ENCODE measurements around the gene TP63.

Gene TP63

DNA sequence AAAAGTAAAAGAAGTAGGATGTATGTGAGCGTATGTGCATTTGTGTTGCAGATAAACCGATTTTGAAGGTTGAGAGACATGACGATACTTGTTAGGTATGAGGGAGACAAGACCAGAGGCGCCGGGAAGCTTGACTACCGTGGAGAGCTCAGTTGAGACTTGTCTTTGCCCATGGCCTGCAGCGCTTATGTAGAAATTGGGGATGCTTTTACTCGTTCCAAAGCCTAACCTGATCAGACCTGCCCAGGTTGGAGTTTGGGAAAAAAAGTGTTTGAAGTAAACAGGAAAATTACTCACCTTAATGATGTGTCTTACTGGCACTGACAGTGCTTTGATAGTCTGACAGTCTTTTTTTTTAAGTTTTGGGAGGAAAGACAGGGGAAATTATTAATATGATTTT lies 202.8 kb downstream of the TP63 start:
- no peak for TF ChIP-seq POLR2AphosphoS5 (IDR thresholded peaks at IDR 0.05; ENCODE audit: low read depth)
- DNase-seq (ENCODE audit: low read depth in 1 of 2, low spot score in 1 of 2) = no peak
- H3K27me3 ChIP-seq (ENCODE audit: insufficient read depth, poor library complexity, severe bottlenecking) = no peaks in the 10 kb centered on the region
- H3K27ac ChIP-seq (replicated peaks) = no peak overlapping the region
- no peak overlapping the region for H3K4me3 ChIP-seq (replicated peaks; ENCODE audit: insufficient read depth, low read length)

DNA sequence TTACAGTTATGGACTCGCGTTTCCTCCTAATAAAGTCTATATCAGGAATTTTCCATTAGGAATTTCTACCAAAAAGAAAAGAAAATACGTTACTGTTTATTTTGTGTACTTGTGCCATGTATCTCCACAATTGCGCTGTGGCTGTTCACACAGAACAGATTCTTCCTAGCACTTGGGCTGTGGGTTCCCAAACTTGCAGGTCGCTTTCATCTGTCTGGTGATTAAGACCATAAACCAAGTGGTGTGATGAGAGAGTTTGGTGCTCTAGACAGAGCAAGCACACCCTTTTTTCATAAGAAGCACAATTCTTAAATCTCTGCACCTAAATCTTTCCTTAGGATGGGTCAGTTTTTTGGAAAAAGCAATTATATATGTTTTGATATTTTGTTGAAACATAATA lies 203.3 kb downstream of the TP63 start:
- no peak overlapping the region for H3K27ac ChIP-seq (replicated peaks)
- DNase-seq (ENCODE audit: low read depth in 1 of 2, low spot score in 1 of 2) = no peak
- no peak for TF ChIP-seq POLR2AphosphoS5 (IDR thresholded peaks at IDR 0.05; ENCODE audit: low read depth)
- TF ChIP-seq, protein P1, sequence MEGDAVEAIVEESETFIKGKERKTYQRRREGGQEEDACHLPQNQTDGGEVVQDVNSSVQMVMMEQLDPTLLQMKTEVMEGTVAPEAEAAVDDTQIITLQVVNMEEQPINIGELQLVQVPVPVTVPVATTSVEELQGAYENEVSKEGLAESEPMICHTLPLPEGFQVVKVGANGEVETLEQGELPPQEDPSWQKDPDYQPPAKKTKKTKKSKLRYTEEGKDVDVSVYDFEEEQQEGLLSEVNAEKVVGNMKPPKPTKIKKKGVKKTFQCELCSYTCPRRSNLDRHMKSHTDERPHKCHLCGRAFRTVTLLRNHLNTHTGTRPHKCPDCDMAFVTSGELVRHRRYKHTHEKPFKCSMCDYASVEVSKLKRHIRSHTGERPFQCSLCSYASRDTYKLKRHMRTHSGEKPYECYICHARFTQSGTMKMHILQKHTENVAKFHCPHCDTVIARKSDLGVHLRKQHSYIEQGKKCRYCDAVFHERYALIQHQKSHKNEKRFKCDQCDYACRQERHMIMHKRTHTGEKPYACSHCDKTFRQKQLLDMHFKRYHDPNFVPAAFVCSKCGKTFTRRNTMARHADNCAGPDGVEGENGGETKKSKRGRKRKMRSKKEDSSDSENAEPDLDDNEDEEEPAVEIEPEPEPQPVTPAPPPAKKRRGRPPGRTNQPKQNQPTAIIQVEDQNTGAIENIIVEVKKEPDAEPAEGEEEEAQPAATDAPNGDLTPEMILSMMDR (IDR thresholded peaks at IDR 0.05; ENCODE audit: insufficient read depth, low read length) = no peak
- TF ChIP-seq, protein P2, sequence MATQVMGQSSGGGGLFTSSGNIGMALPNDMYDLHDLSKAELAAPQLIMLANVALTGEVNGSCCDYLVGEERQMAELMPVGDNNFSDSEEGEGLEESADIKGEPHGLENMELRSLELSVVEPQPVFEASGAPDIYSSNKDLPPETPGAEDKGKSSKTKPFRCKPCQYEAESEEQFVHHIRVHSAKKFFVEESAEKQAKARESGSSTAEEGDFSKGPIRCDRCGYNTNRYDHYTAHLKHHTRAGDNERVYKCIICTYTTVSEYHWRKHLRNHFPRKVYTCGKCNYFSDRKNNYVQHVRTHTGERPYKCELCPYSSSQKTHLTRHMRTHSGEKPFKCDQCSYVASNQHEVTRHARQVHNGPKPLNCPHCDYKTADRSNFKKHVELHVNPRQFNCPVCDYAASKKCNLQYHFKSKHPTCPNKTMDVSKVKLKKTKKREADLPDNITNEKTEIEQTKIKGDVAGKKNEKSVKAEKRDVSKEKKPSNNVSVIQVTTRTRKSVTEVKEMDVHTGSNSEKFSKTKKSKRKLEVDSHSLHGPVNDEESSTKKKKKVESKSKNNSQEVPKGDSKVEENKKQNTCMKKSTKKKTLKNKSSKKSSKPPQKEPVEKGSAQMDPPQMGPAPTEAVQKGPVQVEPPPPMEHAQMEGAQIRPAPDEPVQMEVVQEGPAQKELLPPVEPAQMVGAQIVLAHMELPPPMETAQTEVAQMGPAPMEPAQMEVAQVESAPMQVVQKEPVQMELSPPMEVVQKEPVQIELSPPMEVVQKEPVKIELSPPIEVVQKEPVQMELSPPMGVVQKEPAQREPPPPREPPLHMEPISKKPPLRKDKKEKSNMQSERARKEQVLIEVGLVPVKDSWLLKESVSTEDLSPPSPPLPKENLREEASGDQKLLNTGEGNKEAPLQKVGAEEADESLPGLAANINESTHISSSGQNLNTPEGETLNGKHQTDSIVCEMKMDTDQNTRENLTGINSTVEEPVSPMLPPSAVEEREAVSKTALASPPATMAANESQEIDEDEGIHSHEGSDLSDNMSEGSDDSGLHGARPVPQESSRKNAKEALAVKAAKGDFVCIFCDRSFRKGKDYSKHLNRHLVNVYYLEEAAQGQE (IDR thresholded peaks at IDR 0.05; ENCODE audit: insufficient replicate concordance, low read depth) = no peak
- no peak overlapping the region for H3K4me3 ChIP-seq (replicated peaks; ENCODE audit: insufficient read depth, low read length)
- no peaks in the 10 kb centered on the region for H3K27me3 ChIP-seq (ENCODE audit: insufficient read depth, poor library complexity, severe bottlenecking)

DNA sequence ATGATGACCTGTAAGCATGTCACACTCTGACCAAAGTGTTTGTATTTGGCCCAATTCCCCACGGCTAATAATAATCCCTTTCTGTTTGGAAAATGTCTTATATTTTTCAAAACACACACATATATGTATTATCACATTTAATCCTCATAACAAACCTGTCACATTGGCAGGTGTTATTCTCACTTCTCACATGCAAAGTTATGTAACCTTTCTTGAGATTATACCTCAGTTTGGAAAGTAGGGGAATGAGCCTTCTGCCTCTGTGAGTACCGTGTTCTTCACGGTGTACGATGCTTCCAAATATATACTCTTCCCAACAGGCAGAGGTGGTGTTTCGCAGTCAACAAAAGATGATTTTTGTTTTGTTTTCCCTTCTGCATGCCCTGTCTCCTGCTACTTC lies 205.6 kb downstream of the TP63 start:
- Histone ChIP-seq H3K4me3 (replicated peaks; ENCODE audit: insufficient read depth, low read length) (no peak overlapping the region), H3K27ac (replicated peaks) (no peak overlapping the region), H3K27me3 (ENCODE audit: insufficient read depth, poor library complexity, severe bottlenecking) (no peaks in the 10 kb centered on the region)
- TF ChIP-seq GABPA (IDR thresholded peaks at IDR 0.05; ENCODE audit: low read depth) = no peak
- TF ChIP-seq, protein P1 (IDR thresholded peaks at IDR 0.05; ENCODE audit: insufficient read depth, low read length) = no peak
- TF ChIP-seq SPI1 (IDR thresholded peaks at IDR 0.05; ENCODE audit: borderline replicate concordance, low read depth) = no peak
- TF ChIP-seq POLR2AphosphoS5 (IDR thresholded peaks at IDR 0.05; ENCODE audit: low read depth) = no peak
- TF ChIP-seq, protein P2 (IDR thresholded peaks at IDR 0.05; ENCODE audit: insufficient replicate concordance, low read depth) = no peak
- no peak for DNase-seq (ENCODE audit: low read depth in 1 of 2, low spot score in 1 of 2)

DNA sequence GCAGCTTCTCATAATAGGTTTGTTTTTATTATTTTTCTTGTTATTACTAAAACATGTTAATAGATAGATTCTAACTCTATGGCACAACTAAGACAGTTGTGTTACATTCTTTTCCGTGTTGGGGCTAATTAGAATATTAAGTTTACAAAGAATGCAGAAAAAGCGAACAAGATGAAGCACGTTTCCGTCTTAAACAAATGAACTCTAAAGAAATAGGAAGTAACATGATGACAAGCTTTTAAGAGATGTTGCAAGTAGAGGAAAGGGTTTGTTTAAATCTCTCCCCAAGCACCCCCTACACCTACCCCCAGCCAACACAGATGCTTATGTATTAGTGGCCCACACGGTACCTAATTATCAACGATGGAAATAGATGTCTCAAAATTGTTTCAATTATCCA lies 207.1 kb downstream of the TP63 start:
- H3K27ac ChIP-seq (replicated peaks) = peak overlapping the region; percentile 56
- TF ChIP-seq, protein P1 (IDR thresholded peaks at IDR 0.05; ENCODE audit: insufficient read depth, low read length) = no peak
- TF ChIP-seq, protein P2 (IDR thresholded peaks at IDR 0.05; ENCODE audit: insufficient replicate concordance, low read depth) = no peak
- peak; percentile 47 for TF ChIP-seq GABPA (IDR thresholded peaks at IDR 0.05; ENCODE audit: low read depth)
- H3K4me3 ChIP-seq (replicated peaks; ENCODE audit: insufficient read depth, low read length) = no peak overlapping the region
- DNase-seq (ENCODE audit: low read depth in 1 of 2, low spot score in 1 of 2) = peak; percentile 7 to 11
- no peaks in the 10 kb centered on the region for H3K27me3 ChIP-seq (ENCODE audit: insufficient read depth, poor library complexity, severe bottlenecking)
